HEK293 (cell line): ENCODE results near the gene SYNGR4.

ENCODE experiments used
- KLF16 ChIP-seq: fragments of 450-650 bp; formaldehyde crosslinking; IDR thresholded peaks from 2 replicates; pipeline ENCODE4 v1.5.1; 2017; ENCODE audit warnings: missing biosample characterization, missing genetic modification characterization
- SCRT2 ChIP-seq: fragments of 450-650 bp; formaldehyde crosslinking; IDR thresholded peaks from 2 replicates; pipeline ENCODE4 v1.5.1; 2016; ENCODE audit warnings: missing biosample characterization, missing genetic modification characterization
- YY2 ChIP-seq: fragments of 450-650 bp; formaldehyde crosslinking; IDR thresholded peaks from 2 replicates; pipeline ENCODE4 v1.5.1; 2016; ENCODE audit warnings: missing biosample characterization, missing genetic modification characterization
- ZBTB20 ChIP-seq: fragments of 450-650 bp; formaldehyde crosslinking; IDR thresholded peaks from 2 replicates; pipeline ENCODE4 v1.5.1; 2016; ENCODE audit warnings: missing biosample characterization, missing genetic modification characterization
- ZFHX2 ChIP-seq: fragments of 450-650 bp; formaldehyde crosslinking; conservative IDR thresholded peaks from 2 replicates; pipeline ENCODE4 v1.5.1; 2016; ENCODE audit warnings: missing biosample characterization, missing genetic modification characterization
- ZFP41 ChIP-seq: fragments of 450-650 bp; formaldehyde crosslinking; IDR thresholded peaks from 2 replicates; pipeline ENCODE4 v1.5.1; 2016; ENCODE audit warnings: missing biosample characterization, missing genetic modification characterization, borderline replicate concordance
- ZNF114 ChIP-seq: fragments of 450-650 bp; formaldehyde crosslinking; IDR thresholded peaks from 2 replicates; pipeline ENCODE4 v1.5.0; 2017; ENCODE audit warnings: missing biosample characterization, missing genetic modification characterization
- ZNF221 ChIP-seq: fragments of 450-650 bp; formaldehyde crosslinking; IDR thresholded peaks from 2 replicates; pipeline ENCODE4 v1.5.1; 2017; ENCODE audit warnings: missing biosample characterization, missing genetic modification characterization, borderline replicate concordance
- ZNF394 ChIP-seq: fragments of 450-650 bp; formaldehyde crosslinking; IDR thresholded peaks from 2 replicates; pipeline ENCODE4 v1.5.1; 2016; ENCODE audit warnings: missing biosample characterization, missing genetic modification characterization, mild to moderate bottlenecking, moderate library complexity, borderline replicate concordance
- ZNF529 ChIP-seq: fragments of 450-650 bp; formaldehyde crosslinking; IDR thresholded peaks from 2 replicates; pipeline ENCODE4 v1.5.1; 2017; ENCODE audit warnings: missing genetic modification characterization, missing biosample characterization; ENCODE audit not compliant: insufficient replicate concordance
- ZNF555 ChIP-seq: fragments of 450-650 bp; formaldehyde crosslinking; conservative IDR thresholded peaks from 2 replicates; pipeline ENCODE4 v1.5.1; 2017; ENCODE audit warnings: missing biosample characterization, mild to moderate bottlenecking, missing genetic modification characterization, inconsistent platforms
- ZNF621 ChIP-seq: fragments of 450-650 bp; formaldehyde crosslinking; IDR thresholded peaks from 2 replicates; pipeline ENCODE4 v1.5.1; 2017; ENCODE audit warnings: missing biosample characterization, missing genetic modification characterization
- ZNF654 ChIP-seq: fragments of 450-650 bp; formaldehyde crosslinking; IDR thresholded peaks from 2 replicates; pipeline ENCODE4 v1.5.1; 2016; ENCODE audit warnings: low read depth, missing biosample characterization, missing genetic modification characterization
- ZNF701 ChIP-seq: fragments of 450-650 bp; formaldehyde crosslinking; IDR thresholded peaks from 2 replicates; pipeline ENCODE4 v1.5.1; 2016; ENCODE audit warnings: missing biosample characterization, missing genetic modification characterization
- ZNF777 ChIP-seq: fragments of 450-650 bp; formaldehyde crosslinking; IDR thresholded peaks from 2 replicates; pipeline ENCODE4 v1.5.1; 2017; ENCODE audit warnings: missing biosample characterization, missing genetic modification characterization, borderline replicate concordance
- ZNF830 ChIP-seq: fragments of 450-650 bp; IDR thresholded peaks from 2 replicates; pipeline ENCODE4 v1.5.0; 2018; ENCODE audit warnings: missing biosample characterization, missing genetic modification characterization, low read depth, mild to moderate bottlenecking, moderate library complexity
- TF ChIP-seq, protein P1 (sequence below): fragments of 450-650 bp; formaldehyde crosslinking; conservative IDR thresholded peaks from 2 replicates; pipeline ENCODE4 v1.5.1; 2016; ENCODE audit warnings: low read depth, missing biosample characterization, missing genetic modification characterization
- TF ChIP-seq, protein P2 (sequence below): fragments of 450-650 bp; formaldehyde crosslinking; IDR thresholded peaks from 2 replicates; pipeline ENCODE4 v1.5.1; 2016; ENCODE audit warnings: missing biosample characterization, missing genetic modification characterization
- TF ChIP-seq, protein P3 (sequence below): fragments of 450-650 bp; formaldehyde crosslinking; IDR thresholded peaks from 2 replicates; pipeline ENCODE4 v1.5.1; 2017; ENCODE audit warnings: missing biosample characterization, missing genetic modification characterization
- TF ChIP-seq, protein P4 (sequence below): fragments of 450-650 bp; formaldehyde crosslinking; IDR thresholded peaks from 2 replicates; pipeline ENCODE4 v1.5.1; 2016; ENCODE audit warnings: missing biosample characterization, missing genetic modification characterization, borderline replicate concordance
- TF ChIP-seq, protein P5 (sequence below): fragments of 450-650 bp; formaldehyde crosslinking; IDR thresholded peaks from 2 replicates; pipeline ENCODE4 v1.5.1; 2016; ENCODE audit warnings: missing biosample characterization, missing genetic modification characterization
- TF ChIP-seq, protein P6 (sequence below): fragments of 450-650 bp; formaldehyde crosslinking; IDR thresholded peaks from 2 replicates; pipeline ENCODE4 v1.5.1; 2016; ENCODE audit warnings: missing biosample characterization, missing genetic modification characterization

SYNGR4 gene

DNA sequence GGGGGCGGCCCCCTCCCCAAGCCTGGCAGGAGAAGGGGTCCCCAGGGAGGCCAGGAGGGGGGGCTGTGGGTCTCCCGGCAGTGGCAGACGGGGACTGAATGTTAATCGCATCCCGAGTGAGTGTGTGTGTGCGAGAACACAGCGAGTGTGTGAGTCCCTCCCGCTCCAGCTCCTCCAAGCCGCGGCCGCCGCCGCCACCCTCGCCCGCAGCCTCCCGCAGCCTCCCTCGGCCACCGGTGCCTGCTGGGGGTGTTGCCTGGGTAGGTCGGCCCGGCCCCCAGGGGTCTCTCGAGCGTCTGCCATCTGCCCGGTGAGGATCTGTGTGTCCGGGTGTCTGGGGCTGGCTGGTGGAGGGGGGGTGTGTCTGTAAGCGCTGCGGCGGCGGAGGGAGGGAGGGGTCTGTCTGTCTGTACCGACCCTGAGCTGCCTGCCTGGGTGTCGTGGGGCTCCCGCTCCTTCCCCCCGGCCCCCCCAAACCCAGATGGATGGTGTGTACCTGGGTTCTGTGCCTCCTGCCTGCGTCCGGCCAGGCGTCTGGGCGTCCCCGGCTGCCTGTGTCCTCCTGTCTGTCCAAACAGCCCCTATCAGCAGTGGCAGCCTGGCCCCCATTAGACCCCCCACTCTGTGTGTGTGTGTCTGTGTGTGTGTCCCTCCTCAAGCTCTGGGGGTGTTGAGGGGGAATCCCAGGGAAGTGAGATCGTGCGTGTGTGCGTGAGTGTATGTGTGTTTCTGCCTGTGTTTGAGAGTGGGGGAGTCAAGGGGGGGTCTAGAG, 29.6 kb downstream of the SYNGR4 start, which contains the start of gene GRIN2D (continued):
- TF ChIP-seq ZNF654 (tag by site-specific recombination) (no peak), ZNF701 (tag by site-specific recombination) (no peak), ZNF529 (tag by site-specific recombination) (no peak), ZNF394 (peak; percentile 23; the same call in 1 of the 2 replicates), ZNF555 (tag by site-specific recombination) (no peak), YY2 (tag by site-specific recombination) (no peak), SCRT2 (tag by site-specific recombination) (no peak), ZBTB20 (tag by site-specific recombination) (peak; percentile 63; the same call in 1 of the 2 replicates), ZNF114 (no peak), KLF16 (tag by site-specific recombination) (no peak), ZNF221 (tag by site-specific recombination) (no peak), ZFP41 (tag by site-specific recombination) (no peak), ZNF777 (no peak), ZNF621 (no peak), ZFHX2 (tag by site-specific recombination) (no peak; the same call in 1 of the 2 replicates), ZNF830 (no peak)
- TF ChIP-seq, protein P1, sequence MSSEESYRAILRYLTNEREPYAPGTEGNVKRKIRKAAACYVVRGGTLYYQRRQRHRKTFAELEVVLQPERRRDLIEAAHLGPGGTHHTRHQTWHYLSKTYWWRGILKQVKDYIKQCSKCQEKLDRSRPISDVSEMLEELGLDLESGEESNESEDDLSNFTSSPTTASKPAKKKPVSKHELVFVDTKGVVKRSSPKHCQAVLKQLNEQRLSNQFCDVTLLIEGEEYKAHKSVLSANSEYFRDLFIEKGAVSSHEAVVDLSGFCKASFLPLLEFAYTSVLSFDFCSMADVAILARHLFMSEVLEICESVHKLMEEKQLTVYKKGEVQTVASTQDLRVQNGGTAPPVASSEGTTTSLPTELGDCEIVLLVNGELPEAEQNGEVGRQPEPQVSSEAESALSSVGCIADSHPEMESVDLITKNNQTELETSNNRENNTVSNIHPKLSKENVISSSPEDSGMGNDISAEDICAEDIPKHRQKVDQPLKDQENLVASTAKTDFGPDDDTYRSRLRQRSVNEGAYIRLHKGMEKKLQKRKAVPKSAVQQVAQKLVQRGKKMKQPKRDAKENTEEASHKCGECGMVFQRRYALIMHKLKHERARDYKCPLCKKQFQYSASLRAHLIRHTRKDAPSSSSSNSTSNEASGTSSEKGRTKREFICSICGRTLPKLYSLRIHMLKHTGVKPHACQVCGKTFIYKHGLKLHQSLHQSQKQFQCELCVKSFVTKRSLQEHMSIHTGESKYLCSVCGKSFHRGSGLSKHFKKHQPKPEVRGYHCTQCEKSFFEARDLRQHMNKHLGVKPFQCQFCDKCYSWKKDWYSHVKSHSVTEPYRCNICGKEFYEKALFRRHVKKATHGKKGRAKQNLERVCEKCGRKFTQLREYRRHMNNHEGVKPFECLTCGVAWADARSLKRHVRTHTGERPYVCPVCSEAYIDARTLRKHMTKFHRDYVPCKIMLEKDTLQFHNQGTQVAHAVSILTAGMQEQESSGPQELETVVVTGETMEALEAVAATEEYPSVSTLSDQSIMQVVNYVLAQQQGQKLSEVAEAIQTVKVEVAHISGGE = no peak
- TF ChIP-seq, protein P2, sequence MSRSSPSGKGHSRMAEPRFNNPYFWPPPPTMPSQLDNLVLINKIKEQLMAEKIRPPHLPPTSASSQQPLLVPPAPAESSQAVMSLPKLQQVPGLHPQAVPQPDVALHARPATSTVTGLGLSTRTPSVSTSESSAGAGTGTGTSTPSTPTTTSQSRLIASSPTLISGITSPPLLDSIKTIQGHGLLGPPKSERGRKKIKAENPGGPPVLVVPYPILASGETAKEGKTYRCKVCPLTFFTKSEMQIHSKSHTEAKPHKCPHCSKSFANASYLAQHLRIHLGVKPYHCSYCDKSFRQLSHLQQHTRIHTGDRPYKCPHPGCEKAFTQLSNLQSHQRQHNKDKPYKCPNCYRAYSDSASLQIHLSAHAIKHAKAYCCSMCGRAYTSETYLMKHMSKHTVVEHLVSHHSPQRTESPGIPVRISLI (tag by site-specific recombination) = no peak
- TF ChIP-seq, protein P3, sequence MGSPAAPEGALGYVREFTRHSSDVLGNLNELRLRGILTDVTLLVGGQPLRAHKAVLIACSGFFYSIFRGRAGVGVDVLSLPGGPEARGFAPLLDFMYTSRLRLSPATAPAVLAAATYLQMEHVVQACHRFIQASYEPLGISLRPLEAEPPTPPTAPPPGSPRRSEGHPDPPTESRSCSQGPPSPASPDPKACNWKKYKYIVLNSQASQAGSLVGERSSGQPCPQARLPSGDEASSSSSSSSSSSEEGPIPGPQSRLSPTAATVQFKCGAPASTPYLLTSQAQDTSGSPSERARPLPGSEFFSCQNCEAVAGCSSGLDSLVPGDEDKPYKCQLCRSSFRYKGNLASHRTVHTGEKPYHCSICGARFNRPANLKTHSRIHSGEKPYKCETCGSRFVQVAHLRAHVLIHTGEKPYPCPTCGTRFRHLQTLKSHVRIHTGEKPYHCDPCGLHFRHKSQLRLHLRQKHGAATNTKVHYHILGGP (tag by site-specific recombination) = no peak
- TF ChIP-seq, protein P4, sequence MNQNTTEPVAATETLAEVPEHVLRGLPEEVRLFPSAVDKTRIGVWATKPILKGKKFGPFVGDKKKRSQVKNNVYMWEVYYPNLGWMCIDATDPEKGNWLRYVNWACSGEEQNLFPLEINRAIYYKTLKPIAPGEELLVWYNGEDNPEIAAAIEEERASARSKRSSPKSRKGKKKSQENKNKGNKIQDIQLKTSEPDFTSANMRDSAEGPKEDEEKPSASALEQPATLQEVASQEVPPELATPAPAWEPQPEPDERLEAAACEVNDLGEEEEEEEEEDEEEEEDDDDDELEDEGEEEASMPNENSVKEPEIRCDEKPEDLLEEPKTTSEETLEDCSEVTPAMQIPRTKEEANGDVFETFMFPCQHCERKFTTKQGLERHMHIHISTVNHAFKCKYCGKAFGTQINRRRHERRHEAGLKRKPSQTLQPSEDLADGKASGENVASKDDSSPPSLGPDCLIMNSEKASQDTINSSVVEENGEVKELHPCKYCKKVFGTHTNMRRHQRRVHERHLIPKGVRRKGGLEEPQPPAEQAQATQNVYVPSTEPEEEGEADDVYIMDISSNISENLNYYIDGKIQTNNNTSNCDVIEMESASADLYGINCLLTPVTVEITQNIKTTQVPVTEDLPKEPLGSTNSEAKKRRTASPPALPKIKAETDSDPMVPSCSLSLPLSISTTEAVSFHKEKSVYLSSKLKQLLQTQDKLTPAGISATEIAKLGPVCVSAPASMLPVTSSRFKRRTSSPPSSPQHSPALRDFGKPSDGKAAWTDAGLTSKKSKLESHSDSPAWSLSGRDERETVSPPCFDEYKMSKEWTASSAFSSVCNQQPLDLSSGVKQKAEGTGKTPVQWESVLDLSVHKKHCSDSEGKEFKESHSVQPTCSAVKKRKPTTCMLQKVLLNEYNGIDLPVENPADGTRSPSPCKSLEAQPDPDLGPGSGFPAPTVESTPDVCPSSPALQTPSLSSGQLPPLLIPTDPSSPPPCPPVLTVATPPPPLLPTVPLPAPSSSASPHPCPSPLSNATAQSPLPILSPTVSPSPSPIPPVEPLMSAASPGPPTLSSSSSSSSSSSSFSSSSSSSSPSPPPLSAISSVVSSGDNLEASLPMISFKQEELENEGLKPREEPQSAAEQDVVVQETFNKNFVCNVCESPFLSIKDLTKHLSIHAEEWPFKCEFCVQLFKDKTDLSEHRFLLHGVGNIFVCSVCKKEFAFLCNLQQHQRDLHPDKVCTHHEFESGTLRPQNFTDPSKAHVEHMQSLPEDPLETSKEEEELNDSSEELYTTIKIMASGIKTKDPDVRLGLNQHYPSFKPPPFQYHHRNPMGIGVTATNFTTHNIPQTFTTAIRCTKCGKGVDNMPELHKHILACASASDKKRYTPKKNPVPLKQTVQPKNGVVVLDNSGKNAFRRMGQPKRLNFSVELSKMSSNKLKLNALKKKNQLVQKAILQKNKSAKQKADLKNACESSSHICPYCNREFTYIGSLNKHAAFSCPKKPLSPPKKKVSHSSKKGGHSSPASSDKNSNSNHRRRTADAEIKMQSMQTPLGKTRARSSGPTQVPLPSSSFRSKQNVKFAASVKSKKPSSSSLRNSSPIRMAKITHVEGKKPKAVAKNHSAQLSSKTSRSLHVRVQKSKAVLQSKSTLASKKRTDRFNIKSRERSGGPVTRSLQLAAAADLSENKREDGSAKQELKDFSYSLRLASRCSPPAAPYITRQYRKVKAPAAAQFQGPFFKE (tag by site-specific recombination) = no peak
- TF ChIP-seq, protein P5, sequence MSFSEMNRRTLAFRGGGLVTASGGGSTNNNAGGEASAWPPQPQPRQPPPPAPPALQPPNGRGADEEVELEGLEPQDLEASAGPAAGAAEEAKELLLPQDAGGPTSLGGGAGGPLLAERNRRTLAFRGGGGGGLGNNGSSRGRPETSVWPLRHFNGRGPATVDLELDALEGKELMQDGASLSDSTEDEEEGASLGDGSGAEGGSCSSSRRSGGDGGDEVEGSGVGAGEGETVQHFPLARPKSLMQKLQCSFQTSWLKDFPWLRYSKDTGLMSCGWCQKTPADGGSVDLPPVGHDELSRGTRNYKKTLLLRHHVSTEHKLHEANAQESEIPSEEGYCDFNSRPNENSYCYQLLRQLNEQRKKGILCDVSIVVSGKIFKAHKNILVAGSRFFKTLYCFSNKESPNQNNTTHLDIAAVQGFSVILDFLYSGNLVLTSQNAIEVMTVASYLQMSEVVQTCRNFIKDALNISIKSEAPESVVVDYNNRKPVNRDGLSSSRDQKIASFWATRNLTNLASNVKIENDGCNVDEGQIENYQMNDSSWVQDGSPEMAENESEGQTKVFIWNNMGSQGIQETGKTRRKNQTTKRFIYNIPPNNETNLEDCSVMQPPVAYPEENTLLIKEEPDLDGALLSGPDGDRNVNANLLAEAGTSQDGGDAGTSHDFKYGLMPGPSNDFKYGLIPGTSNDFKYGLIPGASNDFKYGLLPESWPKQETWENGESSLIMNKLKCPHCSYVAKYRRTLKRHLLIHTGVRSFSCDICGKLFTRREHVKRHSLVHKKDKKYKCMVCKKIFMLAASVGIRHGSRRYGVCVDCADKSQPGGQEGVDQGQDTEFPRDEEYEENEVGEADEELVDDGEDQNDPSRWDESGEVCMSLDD (tag by site-specific recombination) = peak; percentile 89
- TF ChIP-seq, protein P6, sequence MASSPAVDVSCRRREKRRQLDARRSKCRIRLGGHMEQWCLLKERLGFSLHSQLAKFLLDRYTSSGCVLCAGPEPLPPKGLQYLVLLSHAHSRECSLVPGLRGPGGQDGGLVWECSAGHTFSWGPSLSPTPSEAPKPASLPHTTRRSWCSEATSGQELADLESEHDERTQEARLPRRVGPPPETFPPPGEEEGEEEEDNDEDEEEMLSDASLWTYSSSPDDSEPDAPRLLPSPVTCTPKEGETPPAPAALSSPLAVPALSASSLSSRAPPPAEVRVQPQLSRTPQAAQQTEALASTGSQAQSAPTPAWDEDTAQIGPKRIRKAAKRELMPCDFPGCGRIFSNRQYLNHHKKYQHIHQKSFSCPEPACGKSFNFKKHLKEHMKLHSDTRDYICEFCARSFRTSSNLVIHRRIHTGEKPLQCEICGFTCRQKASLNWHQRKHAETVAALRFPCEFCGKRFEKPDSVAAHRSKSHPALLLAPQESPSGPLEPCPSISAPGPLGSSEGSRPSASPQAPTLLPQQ (tag by site-specific recombination) = no peak
